OCI-LY1 (cell line): ENCODE measurements around the gene CHMP2A.
"Not testable (repeated sequence)": the region's sequence is repeated elsewhere in the genome, so short reads cannot be mapped to it uniquely, and the experiment has no call there.

Experiments used
- H2AFZ ChIP-seq: fragments of 200-600 bp; sonication (generic), shearing (Covaris generic); 2 replicates; pipeline ENCODE4 v1.6.0; 2014; ENCODE audit warnings: antibody characterized with exemption, mild to moderate bottlenecking, low read length
- H3F3A ChIP-seq: fragments of 200-600 bp; sonication (generic), shearing (Covaris generic); 2 replicates; pipeline ENCODE4 v1.6.0; 2014; ENCODE audit warnings: mild to moderate bottlenecking, antibody characterized with exemption, low read length, moderate library complexity; ENCODE audit not compliant: insufficient read depth
- H3K27ac ChIP-seq: fragments of 200-600 bp; sonication (generic); 2 replicates; pipeline ENCODE4 v1.5.1; 2014; ENCODE audit warnings: low read length, mixed run types, mild to moderate bottlenecking, low read depth; ENCODE audit not compliant: poor library complexity, severe bottlenecking
- H3K27me3 ChIP-seq: fragments of 200-600 bp; sonication (generic); 2 replicates; pipeline ENCODE4 v1.6.0; 2014; ENCODE audit warnings: antibody characterized with exemption, mild to moderate bottlenecking, low read length, moderate library complexity; ENCODE audit not compliant: insufficient read depth
- H3K36me3 ChIP-seq: fragments of 200-600 bp; sonication (generic); 2 replicates; pipeline ENCODE4 v1.6.1; 2014; ENCODE audit warnings: mild to moderate bottlenecking, antibody characterized with exemption, low read length, moderate library complexity, mixed read lengths; ENCODE audit not compliant: insufficient read depth
- H3K4me1 ChIP-seq: fragments of 200-600 bp; sonication (generic); 2 replicates; pipeline ENCODE4 v1.5.1; 2014; ENCODE audit warnings: mild to moderate bottlenecking, low read length, moderate library complexity; ENCODE audit not compliant: insufficient read depth, severe bottlenecking
- H3K4me2 ChIP-seq: fragments of 200-600 bp; sonication (generic), shearing (Covaris generic); 2 replicates; pipeline ENCODE4 v1.6.1; 2014; ENCODE audit warnings: low read length
- H3K4me3 ChIP-seq: fragments of 200-600 bp; sonication (generic); 2 replicates; pipeline ENCODE4 v1.5.1; 2014; ENCODE audit warnings: low read length, low read depth, mild to moderate bottlenecking, mixed read lengths; ENCODE audit not compliant: poor library complexity, severe bottlenecking
- H3K79me2 ChIP-seq: fragments of 200-600 bp; shearing (Covaris generic); 2 replicates; pipeline ENCODE4 v1.6.1; 2016; ENCODE audit warnings: mixed run types, low read length, mixed read lengths; ENCODE audit not compliant: insufficient read depth
- H3K9ac ChIP-seq: fragments of 200-600 bp; sonication (generic), shearing (Covaris generic); 2 replicates; pipeline ENCODE4 v1.6.1; 2014; ENCODE audit warnings: mild to moderate bottlenecking, low read length, mixed read lengths
- H3K9me2 ChIP-seq: fragments of 200-600 bp; sonication (generic), shearing (Covaris generic); 2 replicates; pipeline ENCODE4 v1.6.1; 2014; ENCODE audit warnings: low read depth, mild to moderate bottlenecking, low read length, mixed read lengths
- H3K9me3 ChIP-seq: fragments of 200-600 bp; shearing (Covaris generic); 2 replicates; pipeline ENCODE4 v1.6.1; 2014; ENCODE audit warnings: low read length, mixed read lengths
- H4K20me1 ChIP-seq: fragments of 200-600 bp; sonication (generic), shearing (Covaris generic); 2 replicates; pipeline ENCODE4 v1.6.0; 2016; ENCODE audit warnings: mild to moderate bottlenecking, low read length; ENCODE audit not compliant: insufficient read depth
- EZH2 ChIP-seq: fragments of 200-600 bp; sonication (generic), shearing (Covaris generic); IDR thresholded peaks from 2 replicates; pipeline ENCODE4 v1.8.0; 2017; ENCODE audit warnings: borderline replicate concordance, mixed run types, mild to moderate bottlenecking, antibody characterized with exemption, low read length, moderate library complexity, mixed read lengths
- TF ChIP-seq, protein P1 (sequence below): fragments of 200-600 bp; sonication (generic), shearing (Covaris generic); IDR thresholded peaks from 2 replicates; pipeline ENCODE4 v1.5.1; 2017; ENCODE audit warnings: mild to moderate bottlenecking, antibody characterized with exemption, low read length, moderate library complexity, mixed read lengths

The CHMP2A gene

DNA sequence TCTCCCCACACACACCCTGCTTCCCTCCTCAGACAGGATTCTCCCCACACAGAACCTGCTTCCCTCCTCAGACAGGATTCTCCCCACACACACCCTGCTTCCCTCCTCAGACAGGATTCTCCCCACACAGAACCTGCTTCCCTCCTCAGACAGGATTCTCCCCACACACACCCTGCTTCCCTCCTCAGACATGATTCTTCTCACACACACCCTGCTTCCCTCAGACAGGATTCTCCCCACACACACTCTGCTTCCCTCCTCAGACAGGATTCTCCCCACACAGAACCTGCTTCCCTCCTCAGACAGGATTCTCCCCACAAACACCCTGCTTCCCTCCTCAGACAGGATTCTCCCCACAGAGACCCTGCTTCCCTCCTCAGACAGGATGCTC is 15.7 kb downstream of the CHMP2A start:
- H3F3A ChIP-seq, H3K9me2 ChIP-seq, H3K79me2 ChIP-seq, H4K20me1 ChIP-seq, H3K27me3 ChIP-seq, H3K27ac ChIP-seq, H3K9me3 ChIP-seq, H2AFZ ChIP-seq, H3K36me3 ChIP-seq: not testable (repeated sequence)
- Histone ChIP-seq H3K4me2 (peak overlapping the region; percentile 79; the same call in 1 of the 2 replicates), H3K4me1 (peaks cover 20% of the 10 kb centered on the region), H3K4me3 (peak overlapping the region; percentile 57), H3K9ac (peak overlapping the region; percentile 55; the same call in 1 of the 2 replicates)

DNA sequence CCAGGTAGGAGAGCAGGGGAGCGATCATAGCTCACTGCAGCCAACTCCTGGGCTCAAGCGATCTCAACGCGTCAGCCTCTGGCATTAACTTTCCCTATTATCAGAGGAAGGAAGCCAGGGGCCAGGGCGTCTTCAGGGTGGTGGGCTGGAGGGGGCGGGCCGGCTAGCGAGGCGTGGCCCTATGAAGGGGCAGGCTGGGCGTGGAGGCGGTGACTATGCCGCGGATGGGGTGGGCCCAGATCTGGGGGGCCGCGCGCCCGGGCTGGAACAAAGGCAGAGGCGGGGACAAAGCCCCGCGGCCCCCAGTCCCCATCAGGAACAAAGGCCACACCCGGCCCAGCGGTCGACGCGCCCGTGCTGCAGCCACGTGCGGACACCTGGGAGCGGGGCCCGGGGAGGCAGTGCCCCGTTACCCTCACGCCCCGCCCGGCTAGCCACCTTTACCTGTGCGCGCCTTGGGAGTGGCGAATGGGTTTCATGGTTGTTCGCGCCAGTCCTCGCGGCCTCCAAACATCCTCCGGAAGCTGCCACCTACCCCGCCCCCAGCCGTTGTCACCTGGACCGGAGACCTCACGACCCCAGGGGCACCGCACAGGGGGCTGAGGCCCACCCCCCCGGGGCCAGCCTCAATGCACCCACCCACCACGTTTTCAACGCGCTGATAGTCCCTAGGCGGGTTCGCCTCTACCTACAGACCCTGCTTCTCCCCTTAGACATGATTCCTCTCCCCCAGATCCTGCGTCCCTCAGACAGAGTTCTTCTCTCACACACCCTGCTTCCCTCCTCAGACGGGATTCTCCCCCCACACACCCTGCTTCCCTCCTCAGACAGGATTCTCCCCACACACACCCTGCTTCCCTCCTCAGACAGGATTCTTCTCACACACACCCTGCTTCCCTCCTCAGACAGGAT is 16.4 kb downstream of the CHMP2A start:
- Histone ChIP-seq H3K9me2 (no peaks in the 10 kb centered on the region), H2AFZ (no peak overlapping the region; the same call in none of the 2 replicates), H3K9me3 (no peaks in the 10 kb centered on the region), H3K4me3 (peak overlapping the region; percentile 57), H3K9ac (peak overlapping the region; percentile 55), H3K27me3 (no peaks in the 10 kb centered on the region), H3K4me2 (peak overlapping the region; percentile 79), H3K27ac (no peak overlapping the region), H4K20me1 (no peaks in the 10 kb centered on the region), H3K4me1 (peaks cover 17% of the 10 kb centered on the region), H3K79me2 (no peaks in the 10 kb centered on the region), H3K36me3 (no peaks in the 10 kb centered on the region), H3F3A (no peaks in the 10 kb centered on the region)
- TF ChIP-seq, protein P1, sequence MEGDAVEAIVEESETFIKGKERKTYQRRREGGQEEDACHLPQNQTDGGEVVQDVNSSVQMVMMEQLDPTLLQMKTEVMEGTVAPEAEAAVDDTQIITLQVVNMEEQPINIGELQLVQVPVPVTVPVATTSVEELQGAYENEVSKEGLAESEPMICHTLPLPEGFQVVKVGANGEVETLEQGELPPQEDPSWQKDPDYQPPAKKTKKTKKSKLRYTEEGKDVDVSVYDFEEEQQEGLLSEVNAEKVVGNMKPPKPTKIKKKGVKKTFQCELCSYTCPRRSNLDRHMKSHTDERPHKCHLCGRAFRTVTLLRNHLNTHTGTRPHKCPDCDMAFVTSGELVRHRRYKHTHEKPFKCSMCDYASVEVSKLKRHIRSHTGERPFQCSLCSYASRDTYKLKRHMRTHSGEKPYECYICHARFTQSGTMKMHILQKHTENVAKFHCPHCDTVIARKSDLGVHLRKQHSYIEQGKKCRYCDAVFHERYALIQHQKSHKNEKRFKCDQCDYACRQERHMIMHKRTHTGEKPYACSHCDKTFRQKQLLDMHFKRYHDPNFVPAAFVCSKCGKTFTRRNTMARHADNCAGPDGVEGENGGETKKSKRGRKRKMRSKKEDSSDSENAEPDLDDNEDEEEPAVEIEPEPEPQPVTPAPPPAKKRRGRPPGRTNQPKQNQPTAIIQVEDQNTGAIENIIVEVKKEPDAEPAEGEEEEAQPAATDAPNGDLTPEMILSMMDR: no peak
- TF ChIP-seq EZH2: no peak

DNA sequence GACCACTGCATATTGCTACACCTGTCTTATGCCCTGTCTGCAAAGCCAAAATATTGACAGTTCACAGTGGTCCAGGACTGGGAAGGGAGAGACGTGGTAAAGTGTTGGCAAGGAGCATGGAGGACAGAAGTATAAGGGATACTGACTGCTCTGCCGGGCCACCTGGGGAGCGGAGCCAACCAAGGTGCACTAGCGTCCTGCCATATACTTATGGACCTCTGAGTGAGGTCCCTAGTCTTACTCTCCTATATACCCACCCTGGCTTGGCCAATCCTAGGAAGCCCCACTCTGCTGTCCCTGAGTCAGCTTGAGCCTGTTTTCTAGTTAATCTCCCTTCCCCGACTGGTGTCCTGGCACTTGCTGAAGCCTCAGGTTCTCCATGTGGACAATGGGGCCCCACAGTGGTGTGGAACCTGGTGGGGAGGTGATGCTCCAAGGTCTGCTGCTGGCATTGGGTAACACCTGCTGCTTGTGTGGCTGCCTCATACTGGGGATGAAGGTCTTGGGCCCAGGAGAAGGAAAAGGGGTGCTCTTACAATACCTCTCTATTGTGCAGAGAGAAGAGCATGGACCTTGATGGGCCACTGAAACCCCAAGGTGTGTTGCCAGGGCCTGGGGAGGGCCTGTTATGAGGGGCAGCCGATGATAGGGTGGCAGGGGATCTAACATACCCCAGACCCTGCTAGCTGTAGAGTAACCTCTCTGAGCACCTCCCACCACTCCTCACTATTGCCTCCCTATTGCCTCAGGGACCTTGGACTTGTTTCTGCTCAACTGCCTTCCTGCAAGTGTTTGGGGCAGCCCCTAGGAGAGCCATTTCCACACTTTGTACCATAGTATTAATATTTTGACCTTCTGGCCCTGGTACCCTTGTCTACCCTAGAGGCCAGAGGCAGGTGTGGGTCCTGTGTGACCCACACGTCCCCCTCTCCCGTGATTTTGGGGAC is 17.8 kb downstream of the CHMP2A start:
- Histone ChIP-seq H3K79me2 (no peaks in the 10 kb centered on the region), H3K4me2 (peak overlapping the region; percentile 79; the same call in 1 of the 2 replicates), H3K36me3 (no peaks in the 10 kb centered on the region), H3K27me3 (no peaks in the 10 kb centered on the region), H3K9ac (no peak overlapping the region), H3K9me2 (no peaks in the 10 kb centered on the region), H3F3A (no peaks in the 10 kb centered on the region), H3K27ac (no peak overlapping the region), H3K4me3 (no peak overlapping the region), H3K9me3 (no peaks in the 10 kb centered on the region), H3K4me1 (peaks cover 15% of the 10 kb centered on the region), H4K20me1 (no peaks in the 10 kb centered on the region), H2AFZ (no peak overlapping the region)
- TF ChIP-seq, protein P1: no peak
- TF ChIP-seq EZH2: no peak
